Stimulated activated CD8-positive, alpha-beta memory T cell treated with anti-CD3 and anti-CD28 coated beads, Interleukin-15, amount 100 ng/mL, for 4 hours (primary cell): ENCODE data around the gene ANKS1B.
"Not testable (repeated sequence)": the region's sequence is repeated elsewhere in the genome, so short reads cannot be mapped to it uniquely, and the experiment has no call there.

Source experiments
- DNase-seq, 2 donors: peaks; one replicate each; pipeline ENCODE4 v3.0.0-alpha.2; 2020; ENCODE audit warnings: low read depth in 2 of 2

The ANKS1B gene

DNA sequence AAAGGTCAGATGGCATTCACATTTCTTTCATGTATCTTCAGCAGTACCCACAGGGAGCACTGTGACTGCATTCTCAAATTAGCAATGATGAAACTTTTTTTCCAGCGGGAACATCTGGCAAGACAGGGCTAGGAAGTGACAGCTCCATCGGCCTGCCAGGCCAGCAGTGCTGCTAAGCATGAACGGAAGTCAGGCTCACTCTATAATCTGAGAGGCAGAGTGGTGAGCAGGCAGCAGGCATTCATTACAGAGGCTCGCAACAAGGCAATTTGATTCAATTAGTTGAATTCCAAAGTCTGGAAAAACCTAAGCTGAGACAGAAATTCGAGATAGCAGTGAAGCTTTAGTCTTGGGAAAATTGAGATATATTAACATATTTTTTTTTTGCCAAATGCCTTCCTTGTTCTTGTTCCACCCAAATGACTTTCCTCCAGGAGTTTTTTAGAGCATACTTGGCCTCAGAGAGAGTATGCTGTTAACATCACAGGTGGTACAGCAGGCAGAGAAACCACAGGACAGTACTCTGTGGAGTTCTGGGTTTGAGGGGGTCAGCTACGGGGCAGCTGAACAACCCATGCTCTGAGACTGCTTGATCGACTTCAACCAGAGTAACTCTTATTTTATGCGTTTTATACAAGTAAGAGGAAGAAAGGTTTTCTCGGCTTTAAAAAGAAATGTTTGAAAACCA lies 924.8 kb downstream of the ANKS1B start:
- no peak for DNase-seq

- DNase-seq: no peak
Measured at GRCh38 chr12:99057670-99058069, 927.1 kb downstream of the ANKS1B start.

DNA sequence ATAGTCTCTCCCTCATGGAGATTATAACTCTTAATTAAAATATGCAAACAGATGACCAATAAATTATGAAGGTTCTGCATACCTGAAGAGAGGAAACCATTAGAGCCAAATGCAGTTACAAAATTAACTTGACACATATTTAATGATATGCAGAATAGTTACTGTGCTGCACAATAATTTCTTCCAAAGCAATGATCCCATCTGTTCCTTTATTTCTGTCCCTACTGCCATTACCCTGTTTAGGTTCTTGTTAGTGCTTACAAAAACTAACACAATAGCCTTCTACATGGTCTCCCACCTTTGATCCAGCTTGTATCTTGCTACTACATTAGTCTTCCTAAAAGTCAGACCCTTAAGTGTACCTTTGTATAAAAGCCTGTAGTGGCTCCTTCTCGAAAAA lies 928.5 kb downstream of the ANKS1B start:
- DNase-seq: no peak

DNA sequence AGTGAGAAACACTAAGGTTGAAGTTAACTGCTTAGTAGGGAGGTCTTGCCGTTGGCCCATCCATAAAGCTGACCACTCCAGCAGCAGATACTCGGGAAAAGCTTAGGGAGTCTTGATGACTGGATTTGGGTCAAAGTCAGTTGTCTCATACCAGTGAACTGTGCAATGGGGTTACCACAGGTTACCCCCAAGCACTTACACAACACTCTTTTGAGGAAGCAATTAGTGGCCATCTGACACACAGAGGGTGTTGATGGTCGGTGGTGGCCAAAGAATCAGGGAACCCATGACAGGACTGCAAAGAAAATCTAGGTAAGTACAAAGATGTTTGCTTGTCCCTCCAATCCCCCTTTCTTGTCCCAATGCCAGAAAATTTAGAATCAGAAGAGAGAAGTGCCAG lies 929.4 kb downstream of the ANKS1B start:
- DNase-seq: no peak

DNA sequence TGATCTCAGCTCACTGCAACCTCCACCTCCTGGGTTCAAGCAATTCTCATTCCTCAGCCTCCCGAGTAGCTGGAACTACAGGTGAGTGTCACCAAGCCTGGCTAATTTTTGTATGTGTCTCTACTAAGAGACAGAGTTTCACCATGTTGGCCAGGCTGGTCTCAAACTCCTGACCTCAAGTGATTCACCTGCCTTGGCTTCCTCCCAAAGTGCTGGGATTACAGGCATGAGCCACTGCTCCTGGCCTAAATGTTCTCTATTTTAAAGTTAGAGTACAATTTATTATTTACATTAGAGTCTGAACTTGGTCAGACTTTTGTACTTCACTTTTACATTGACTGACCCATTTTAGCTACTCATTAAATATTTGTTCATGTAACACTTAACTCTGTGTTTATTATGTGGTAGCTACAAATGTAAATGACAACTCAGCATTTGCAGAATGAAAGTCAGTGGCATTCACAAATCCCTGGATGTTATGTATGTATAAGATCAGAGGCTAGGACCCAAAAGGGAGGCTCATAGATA lies 930.1 kb downstream of the ANKS1B start:
- no peak for DNase-seq

- DNase-seq: no peak
Measured at GRCh38 chr12:99053616-99054362, 930.9 kb downstream of the ANKS1B start.

GRCh38 chr12:99049774-99050173 lies 935.0 kb downstream of the ANKS1B start:
- DNase-seq: no peak

DNA sequence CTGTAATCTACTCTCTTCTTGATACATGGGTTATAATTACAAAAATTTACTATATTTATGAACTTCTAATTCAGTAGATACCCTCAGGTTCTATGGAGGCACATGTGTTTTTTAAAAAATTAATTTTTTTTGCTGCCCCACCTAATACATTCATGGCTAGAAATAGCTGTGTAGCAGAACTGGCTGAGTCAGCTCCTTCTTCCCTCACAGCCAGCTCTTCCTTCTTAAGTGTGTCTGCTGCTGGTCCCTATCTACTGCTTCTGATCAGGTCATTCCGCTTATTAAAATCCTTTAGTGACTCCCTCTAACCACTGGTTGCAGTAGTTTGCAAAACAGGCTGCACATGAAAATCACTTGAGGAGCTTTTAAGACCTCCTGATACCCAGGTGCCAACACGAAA lies 939.6 kb downstream of the ANKS1B start:
- DNase-seq: no peak

DNA sequence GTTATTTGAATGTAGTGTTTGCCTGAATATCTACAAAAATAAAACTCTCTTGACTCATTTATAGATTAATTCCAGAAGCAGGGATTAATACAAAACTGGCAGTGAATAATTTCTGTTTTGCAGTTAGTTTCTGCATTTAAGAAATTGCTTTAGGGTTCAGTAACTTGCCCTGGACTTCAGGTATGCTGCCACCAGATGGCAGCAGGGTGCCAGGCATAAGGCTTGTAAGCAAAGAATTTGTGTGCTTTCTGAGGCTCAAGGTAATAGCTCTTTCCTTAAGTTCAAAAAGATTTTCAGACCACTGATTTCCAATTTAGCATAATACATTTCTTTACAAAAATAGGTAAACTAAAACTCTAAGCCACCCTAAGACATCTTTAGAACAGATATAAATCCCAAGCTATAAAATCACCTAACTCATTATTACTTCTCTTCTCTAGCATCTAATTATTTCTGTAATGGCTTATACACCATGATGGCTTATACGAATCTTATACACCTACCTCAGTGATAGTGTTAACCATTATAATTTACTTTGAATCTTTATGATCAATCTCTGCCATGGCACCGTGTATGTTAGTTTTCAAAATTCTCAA lies 941.3 kb downstream of the ANKS1B start:
- no peak for DNase-seq

GRCh38 chr12:99042226-99042625 lies 942.5 kb downstream of the ANKS1B start:
- DNase-seq: no peak

- DNase-seq: no peak
Measured at GRCh38 chr12:99039367-99040120, 945.2 kb downstream of the ANKS1B start.

- DNase-seq: no peak
Measured at GRCh38 chr12:99036566-99036965, 948.2 kb downstream of the ANKS1B start.

DNA sequence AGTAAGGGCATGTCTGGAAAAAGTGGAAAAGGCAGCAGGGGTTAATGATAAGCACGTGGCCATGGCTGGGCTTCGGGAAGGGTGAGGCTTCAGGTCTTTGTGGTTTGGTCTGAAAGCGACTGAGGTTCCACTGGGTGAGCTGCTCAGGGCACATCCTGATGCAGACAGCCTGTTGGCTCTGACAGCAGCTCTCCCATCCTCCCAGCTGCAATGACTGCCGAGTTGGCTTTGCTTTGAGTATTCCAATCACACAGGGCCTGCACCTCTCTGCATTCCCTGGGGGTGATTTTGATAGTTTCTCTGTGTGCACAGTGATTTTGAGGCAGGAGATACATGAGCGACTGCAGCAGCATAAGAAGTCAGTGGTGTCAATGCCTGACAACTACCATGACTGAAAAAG lies 948.9 kb downstream of the ANKS1B start:
- no peak for DNase-seq

- DNase-seq: not testable (repeated sequence)
Measured at GRCh38 chr12:99034201-99034600, 950.5 kb downstream of the ANKS1B start.

- no peak for DNase-seq
Measured at GRCh38 chr12:99029511-99030271, 955.0 kb downstream of the ANKS1B start.

DNA sequence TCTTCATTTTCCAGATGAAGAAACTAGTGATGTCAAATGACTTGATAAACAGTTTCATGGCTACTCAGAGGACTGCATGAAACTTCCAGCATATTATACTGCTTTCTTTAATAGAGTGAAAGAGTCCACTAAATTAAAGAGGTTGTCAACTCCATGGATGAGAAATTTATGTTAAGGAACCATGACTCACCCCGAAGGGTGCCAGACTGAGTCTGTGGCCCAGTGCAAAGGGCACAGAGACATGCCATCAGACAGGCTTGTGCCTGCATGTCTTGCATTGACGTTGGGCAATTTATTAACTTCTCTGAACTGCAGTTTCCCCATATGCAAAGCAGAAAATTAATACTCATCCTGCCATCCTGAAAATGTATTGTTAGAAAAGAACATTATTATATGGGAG lies 957.3 kb downstream of the ANKS1B start:
- no peak for DNase-seq

DNA sequence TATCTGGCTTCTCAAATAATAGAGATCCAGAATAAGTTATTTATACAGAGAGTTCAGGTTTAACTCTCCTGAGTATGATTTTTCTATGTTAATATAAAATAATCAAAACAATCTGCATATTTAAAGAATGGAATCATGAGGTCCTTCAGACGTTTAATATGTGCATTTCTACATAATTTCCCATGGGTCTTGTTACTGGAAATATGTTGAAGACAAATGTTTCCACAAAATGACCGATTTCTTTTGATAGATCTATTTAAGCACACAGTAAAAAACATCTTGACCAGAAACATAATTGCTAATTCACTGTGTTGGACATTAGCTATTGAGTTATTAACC lies 957.7 kb downstream of the ANKS1B start:
- DNase-seq: no peak

DNA sequence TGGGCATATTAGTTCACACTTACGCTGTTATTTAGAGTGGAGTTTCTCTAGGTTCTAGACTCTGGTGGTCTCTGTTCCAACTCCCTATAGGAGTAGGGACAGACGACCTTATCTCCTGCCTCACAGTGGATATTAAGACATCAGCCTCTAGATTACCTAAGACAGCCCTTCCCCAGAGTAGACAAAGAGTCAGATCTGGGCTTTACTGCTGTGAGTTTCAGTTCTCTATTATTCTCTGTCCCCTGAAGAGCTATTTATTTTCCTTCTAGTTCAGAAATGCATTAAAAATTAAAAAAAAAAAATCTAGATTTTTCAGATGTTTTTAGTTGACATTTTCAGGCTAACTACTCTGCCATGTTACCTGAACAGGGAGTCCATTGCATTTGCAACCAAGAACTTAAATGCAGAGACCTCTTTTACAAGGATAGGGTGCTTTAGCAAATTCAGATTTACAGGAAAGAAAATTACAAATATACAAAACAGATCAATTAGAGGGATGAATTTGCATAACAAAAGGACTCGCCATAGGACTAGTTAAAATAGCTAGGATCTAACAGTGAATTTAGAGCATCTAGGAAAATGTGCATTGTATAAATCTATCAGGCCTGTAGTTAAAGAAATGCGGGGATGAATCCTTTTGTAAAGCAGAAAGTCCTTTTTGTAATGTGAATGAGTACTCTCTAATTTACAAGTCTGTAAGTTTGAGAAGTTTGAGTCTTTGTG lies 958.2 kb downstream of the ANKS1B start:
- DNase-seq: no peak

GRCh38 chr12:99024870-99025269 lies 959.9 kb downstream of the ANKS1B start:
- no peak for DNase-seq

DNA sequence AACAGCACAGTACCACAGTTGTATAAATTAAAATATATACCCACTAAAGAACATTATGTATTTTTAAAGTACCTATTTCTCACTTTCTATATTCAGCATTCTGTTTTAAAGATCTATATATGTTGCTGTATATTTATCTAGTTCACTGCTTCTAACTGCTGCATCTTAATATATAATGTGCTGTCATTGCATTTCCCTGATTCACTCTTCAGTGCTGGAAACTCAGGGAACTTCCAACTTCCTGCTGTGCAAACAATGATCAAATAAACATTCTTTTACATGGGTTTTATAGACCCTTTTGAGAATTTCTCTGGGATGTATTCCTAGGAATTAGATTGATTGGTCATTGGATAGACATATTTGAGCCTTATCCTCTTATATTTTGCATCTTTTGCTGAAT lies 960.5 kb downstream of the ANKS1B start:
- no peak for DNase-seq

DNA sequence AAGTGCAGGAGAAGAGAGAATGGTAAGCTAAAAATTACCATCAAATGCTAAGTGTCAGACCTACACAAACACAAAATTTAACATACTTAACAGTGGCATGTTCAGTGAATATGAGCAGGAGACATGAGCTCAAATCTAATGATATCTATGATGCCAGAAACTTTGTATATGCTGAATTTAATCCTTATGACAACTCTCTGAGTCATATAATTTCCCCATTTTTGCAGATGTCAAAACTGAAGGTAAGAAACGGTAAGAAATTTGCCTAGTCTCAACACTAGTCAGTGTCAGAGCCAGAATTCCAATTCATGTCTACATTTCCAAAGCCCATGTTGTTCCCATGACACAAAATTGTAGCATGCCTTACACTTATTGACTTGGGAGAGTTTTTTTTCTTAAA lies 963.9 kb downstream of the ANKS1B start:
- no peak for DNase-seq
